Ecto neural progenitor cell (in vitro differentiated cells): Measurements from ENCODE around the gene ISG20.
A peak's percentile ranks its signal among the peaks of the same experiment; 100 is the strongest.
"Not testable (repeated sequence)": the region's sequence is repeated elsewhere in the genome, so short reads cannot be mapped to it uniquely, and the experiment has no call there.

Experiments
- DNase-seq: peaks from one replicate; pipeline ENCODE4 v3.0.0-alpha.2; 2018; ENCODE audit warnings: low spot score

The ISG20 gene

GRCh38 chr15:88619796-88620195 is 19.0 kb upstream of the ISG20 start:
- no peak for DNase-seq

DNA sequence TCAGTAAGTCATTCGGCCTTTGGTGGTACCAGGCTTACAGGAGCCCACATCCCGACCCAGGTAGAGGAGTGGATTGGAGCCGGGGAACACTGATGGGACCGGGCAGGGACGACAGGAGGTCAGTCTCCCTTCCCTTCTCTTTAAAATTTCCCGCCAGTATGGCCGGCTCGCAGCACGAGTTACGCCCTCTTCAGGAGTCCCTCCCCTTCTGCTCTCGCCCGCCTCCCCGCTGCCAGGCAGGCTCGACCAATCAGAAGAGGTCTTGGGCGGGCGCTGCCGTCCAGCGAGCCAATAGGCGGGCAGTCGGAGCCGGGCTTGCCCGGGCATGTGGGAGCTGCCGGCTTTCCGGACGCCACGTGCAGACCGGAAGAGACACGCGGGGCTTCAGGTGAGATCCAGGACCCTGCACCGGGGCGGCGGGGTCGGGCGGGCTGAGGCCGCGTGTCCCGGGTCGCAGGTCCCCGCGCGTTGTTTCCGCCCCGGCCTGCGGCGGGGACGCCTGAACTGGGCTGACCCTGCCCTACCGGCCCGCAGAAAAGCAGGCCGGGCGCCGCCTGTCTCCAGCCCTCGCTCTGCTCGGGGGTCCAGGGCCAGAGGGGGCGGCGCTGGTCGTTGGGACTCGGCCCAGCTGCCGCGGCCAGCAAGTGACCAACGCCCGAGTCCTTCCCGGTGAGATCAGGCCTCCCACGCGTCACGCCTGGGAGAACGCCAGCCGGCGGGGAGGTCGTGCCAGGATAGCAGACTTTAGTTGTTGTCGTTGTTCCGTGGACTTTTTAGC is 17.6 kb upstream of the ISG20 start, which contains the start of gene AEN:
Gene AEN, plus strand, starts transcription at position 346 of the 778 bp plus-strand sequence. CDS start 4,870 bp downstream, outside the sequence.
- peak; percentile 97 for DNase-seq

DNA sequence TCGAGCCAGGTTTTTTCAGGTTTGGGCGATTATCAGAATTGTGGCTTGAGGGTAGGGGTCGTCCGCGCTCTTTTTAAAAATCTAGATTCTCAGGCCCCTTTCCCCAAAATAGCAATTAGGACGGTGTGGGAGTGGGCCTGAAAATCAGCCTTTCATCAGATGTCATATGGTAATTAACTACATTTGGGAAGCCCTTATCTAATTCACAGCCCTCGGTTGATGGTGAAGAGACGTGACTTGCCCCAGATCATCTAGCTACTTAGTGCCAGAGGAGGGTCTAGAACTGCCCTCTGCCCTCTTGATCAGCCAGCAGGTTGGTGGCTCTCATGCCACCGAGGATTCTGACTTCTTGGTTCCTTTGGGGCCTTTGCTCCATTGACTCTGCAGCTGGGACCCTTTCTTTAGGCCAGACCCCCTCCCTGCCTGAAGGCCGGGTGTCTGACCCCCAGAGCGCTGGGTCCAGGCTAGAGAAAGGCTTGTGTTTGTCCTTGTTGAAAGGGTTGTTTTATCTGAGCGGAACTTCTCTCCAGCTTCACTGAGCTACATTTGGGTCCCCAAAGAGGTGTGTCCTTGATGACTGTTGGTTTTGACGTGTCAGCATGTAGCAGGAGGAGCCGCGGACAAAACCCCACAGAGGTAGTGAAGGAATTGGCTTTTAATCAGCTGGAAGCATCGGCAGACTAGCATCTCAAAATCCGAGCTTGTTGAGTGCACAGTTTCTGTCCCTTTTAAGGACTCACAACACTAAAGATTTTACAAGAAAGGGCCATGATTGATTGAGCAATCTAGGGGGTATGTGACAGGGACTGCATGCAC is 16.8 kb upstream of the ISG20 start:
- no peak for DNase-seq

- DNase-seq, result no peak
These were observed 16.2 kb upstream of the ISG20 start for GRCh38 chr15:88622605-88622975.

GRCh38 chr15:88623061-88623460 is 15.8 kb upstream of the ISG20 start:
- no peak for DNase-seq

DNA sequence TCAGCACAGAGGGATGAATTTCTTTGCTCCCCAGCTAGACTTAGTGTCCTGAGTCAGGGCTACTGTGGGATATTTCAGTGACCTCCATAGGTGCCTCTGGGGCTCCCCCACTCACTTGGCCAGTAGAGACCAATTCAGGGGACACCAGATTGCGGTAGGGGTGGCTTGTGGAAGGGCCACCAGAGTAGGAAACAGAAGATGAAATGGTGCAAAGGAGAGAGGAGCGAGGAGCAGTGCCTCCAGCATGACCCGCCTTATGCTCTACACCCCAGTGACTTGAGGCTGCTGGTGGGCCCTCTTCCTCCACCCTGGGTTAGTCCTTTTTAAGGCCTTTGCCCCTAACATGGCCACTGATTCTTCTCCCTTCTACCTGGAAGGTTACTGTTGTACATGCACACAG is 15.2 kb upstream of the ISG20 start:
- DNase-seq, result no peak

GRCh38 chr15:88624156-88624970 is 14.5 kb upstream of the ISG20 start:
- no peak for DNase-seq

DNA sequence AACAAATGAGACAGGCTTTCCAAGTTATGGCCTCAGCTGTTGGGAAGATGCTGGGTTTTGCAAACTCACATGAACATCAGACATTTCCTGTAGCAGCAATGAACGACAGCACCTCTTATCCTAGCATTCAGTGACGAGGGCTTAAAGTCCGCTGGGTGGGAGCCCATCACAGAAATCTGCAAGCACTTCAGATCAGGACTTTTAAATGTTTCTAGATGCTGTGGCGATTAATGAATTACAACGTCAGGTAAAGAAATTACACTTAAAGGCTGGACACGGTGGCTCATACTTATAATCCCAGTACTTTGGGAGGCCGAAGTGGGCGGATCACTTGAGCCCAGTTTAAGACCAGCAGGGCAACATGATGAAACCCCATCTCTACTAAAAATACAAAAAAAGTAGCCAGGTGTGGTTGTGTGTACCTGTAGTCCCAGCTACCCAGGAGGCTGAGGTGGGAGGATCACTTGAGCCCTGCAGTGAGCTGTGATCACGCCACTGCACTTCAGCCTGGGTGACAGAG is 13.8 kb upstream of the ISG20 start:
- no peak for DNase-seq

GRCh38 chr15:88625943-88626741 is 12.7 kb upstream of the ISG20 start:
- no peak for DNase-seq

- DNase-seq, result no peak
These were observed 11.4 kb upstream of the ISG20 start for GRCh38 chr15:88627463-88627862.

GRCh38 chr15:88628018-88628654 is 10.7 kb upstream of the ISG20 start:
- no peak for DNase-seq

DNA sequence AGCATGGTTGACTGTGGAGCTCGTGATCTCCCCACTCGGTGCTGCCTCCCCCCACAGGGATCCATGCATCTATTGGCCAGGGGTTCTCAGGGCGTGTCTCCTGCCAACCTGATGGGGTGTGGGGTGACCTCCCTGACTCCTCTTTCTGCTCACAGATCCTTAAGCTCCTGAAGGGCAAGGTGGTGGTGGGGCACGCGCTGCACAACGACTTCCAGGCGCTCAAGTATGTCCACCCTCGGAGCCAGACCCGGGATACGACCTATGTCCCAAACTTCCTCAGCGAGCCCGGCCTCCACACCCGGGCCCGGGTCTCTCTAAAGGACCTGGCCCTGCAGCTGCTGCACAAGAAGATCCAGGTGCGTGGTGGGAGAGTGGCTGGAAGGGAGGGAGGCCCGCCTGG is 9.7 kb upstream of the ISG20 start:
- no peak for DNase-seq

DNA sequence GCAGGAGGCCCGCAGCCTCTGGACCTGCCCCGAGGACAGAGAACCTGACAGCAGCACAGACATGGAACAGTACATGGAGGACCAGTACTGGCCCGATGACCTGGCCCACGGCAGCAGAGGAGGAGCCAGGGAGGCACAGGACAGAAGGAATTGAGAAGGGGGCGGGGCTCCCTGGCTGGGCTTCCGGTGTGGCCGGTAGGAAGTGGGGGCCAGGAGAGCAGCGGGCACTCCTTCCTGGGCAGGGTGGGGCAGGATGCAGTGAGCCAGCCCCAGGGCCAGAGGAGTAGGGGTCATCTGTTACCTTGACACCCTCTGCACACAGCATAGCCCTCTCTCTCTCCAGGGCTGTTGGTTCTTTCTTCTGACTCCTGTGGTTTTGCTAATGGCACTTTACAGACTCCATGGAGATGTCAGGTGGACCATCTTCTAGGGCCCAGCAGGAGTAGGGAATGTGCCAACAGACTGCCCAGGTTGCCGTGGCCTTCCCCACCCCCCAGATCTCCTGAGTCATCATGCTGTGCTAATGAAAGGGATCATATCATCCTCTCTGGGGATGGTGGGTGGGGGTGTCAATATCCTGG is 8.6 kb upstream of the ISG20 start:
- no peak for DNase-seq

DNA sequence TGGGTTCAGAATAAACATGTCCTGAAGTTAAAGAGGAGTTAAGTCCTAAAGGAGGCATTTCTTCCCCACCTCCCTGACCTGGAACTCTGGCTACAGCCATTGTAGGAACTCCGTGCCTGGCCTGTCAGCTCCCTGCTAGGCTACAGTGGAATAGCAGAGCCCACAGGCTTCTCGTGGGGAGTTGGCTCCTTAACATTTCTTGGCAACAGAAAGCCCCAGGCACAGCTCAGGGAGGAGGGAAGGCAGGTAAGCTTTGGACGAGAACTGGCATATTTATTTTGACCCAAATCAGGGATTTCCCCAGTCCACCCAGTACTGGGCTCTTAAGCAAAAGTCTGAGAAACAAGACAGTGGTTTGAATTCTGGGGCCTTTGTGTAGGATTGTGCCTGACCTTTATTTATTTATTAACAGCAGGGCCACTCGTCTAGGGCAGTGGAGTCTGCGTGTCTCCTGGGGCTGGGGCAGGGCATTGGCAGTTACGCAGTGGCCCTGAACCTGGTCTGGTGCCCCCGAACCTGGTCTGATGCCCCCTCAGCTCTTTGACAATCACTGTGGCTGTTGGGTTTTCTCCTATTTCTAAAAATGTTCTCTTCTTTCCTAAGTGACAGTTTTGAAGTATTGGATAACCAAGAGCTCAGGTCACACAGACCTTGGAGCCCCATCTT is 7.9 kb upstream of the ISG20 start:
- no peak for DNase-seq

- no peak for DNase-seq
These were observed 7.3 kb upstream of the ISG20 start for GRCh38 chr15:88631464-88632028.

DNA sequence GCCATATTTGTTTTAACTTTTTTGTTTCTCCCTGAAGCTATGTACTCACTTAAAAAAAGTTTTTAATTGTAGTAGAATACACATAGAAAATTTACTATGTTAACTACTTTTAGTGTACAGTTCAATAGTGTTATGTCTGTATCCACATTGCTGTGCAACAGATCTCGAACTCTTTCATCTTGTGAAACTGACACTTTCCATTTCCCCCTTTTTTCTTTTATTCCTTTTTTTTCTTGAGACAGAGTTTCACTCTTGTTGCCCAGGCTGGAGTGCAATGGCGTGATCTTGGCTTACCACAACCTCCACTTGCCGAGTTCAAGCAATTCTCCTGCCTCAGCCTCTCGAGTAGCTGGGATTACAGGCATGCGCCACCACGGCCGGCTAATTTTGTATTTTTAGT is 6.0 kb upstream of the ISG20 start:
- not testable (repeated sequence) for DNase-seq

DNA sequence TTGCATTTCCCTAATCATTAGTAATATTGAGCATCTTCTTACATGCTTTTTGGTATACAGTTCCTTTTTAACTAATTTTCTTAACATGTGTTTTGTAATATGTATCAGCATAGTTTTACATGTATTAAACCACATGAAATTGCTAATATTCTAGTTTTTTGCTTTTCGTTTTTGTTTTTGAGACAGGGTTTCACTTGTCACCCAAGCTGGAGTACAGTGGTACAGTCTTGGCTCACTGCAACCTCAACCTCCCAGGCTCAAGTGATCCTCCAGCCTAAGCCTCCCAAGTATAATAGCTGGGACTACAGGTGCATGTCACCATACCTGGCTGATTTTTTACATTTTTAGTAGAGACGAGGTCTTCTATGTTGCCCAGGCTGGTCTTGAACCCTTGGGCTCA is 4.4 kb upstream of the ISG20 start:
- DNase-seq, result no peak

DNA sequence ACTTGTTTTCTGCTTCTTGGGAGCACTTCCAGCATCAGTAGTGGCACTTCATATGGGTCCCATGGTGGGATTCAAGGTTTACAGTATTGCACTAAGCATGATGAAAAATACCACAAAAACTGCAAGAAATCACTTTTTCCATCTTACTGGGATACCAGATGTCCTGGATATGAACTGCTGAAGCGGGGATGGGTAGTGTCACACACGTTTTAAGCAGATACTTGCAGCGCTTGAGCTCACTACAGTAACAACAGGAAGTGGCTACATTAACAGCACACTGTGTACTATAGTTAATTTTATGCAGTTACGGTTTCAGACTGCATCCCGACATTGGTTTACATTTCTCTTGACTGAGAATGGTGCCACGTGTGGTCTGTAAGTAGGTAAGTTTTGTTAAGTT is 3.5 kb upstream of the ISG20 start:
- DNase-seq, result no peak

DNA sequence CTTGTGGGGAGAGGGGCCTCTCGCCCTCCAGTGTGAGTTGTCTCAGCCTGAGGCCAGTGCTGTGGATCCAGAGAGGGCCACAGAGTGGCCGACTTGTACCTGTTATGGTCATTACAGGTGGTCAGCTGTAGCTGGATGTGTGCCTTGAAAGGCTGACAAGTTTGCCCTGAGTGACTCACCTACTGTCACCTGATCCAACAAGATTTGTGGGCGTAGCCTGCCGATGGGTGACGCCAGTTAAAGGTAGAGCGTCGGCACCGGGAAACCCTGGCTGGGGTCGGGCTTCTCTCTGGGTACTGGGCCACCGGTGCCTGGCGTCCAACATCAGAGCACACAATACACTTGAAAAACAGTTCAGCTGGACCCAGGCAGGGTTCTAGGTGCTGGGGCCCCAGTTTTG is 2.8 kb upstream of the ISG20 start:
- DNase-seq, result no peak

DNA sequence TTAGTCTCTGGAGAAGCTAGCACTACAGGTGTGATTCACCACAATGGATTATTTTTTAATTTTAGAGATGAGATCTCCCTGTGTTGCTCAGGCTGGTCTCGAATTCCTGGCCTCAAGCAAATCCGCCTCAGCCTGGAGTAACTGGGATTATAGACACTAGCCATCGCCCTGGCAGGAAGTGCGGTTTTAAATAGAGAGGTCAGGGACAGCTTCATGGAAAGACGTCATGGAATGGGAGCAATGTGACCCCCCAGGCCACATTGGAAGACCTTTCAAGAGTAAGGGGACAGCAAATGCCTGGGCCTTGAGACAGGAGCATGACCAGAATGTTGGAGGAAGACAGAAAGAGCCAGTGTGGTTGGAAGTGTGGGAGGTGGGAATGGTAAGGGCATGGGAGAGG is 2.2 kb upstream of the ISG20 start:
- DNase-seq, result no peak
